Measurements from ENCODE around the gene MTMR2.
"Not testable (repeated sequence)": the region's sequence is repeated elsewhere in the genome, so short reads cannot be mapped to it uniquely, and the experiment has no call there.

MTMR2 gene

DNA sequence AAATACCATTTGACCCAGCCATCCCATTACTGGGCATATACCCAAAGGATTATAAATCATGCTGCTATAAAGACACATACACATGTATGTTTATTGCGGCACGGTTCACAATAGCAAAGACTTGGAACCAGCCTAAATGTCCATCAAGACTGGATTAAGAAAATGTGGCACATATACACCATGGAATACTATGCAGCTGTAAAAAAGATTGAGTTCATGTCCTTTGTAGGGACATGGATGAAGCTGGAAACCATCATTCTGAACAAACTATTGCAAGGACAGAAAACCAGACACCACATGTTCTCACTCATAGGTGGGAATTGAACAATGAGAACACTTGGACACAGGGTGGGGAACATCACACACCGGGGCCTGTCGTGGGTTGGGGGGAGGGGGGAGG lies 112.9 kb downstream of the MTMR2 start:
- DNase-seq (ENCODE audit: low read depth) = not testable (repeated sequence)

DNA sequence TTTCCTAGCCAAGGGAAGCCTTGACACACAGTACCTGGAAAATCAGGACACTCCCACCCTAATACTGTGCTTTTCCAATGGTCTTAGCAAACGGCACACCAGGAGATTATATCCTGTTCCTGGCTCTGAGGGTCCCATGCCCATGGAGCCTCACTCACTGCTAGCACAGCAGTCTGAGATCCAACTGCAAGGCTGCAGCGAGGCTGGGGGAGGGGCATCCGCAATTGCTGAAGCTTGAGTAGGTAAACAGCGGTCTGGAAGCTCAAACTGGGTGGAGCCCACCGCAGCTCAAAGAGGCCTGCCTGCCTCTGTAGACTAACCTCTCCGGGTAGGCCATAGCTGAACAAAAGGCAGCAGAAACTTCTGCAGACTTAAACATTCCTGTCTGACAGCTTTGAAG lies 117.4 kb downstream of the MTMR2 start:
- not testable (repeated sequence) for DNase-seq (ENCODE audit: low read depth)

DNA sequence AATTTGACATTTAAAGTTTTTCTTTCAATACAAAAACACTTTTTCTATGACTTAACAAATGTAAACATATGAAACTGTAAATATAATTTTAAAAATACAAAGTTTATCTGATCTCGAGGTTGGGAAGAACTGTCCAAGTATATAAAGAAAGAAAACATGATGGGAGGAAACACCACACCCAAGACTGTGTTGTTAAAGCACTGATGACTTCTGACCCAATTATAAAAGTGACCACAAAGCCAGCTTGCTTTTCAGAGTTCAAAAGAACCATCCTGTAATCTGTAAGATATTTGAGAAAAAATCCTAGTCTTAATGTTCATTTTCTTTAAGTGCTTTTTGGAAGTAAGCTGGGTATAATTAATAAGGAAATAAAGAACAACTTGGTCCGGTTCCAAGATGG lies 118.0 kb downstream of the MTMR2 start:
- no peak for DNase-seq (ENCODE audit: low read depth)

DNA sequence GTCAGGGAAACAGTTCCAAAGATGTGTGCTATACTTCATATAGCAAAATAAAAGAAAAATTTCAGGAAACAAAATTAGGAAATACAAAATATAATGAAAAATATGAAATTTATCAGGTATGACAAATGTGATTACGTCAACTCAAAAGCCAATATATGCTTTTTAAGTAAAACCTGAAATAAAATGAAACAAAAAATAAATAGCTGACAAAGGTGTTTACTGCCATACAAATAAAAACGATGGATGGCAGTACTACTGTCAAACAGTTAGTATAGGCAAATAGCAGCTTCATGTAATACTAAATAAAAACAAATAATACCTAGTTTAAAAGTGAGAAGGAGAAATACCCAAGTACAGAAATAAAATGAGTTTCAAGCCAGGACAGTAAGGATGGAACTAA lies 119.9 kb downstream of the MTMR2 start:
- DNase-seq (ENCODE audit: low read depth) = no peak

DNA sequence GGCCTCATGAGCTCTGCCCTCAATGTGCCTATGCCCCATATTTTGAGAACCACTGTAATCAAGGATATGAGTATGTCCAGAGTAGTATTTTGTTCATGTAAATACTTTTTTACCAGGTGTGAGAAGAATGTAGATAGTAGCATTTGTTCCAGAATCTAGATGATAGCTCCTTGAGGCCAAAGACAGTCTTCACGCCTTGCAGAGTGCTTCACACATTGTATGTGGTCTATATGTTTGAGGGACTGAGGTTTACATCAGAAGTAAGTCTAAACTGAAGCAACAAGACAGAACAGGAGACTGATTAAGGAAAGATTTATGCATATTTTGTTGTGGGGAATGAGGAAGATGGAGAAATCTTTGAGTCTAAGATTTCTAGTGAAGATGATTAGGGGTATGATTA lies 121.1 kb downstream of the MTMR2 start:
- no peak for DNase-seq (ENCODE audit: low read depth)

DNA sequence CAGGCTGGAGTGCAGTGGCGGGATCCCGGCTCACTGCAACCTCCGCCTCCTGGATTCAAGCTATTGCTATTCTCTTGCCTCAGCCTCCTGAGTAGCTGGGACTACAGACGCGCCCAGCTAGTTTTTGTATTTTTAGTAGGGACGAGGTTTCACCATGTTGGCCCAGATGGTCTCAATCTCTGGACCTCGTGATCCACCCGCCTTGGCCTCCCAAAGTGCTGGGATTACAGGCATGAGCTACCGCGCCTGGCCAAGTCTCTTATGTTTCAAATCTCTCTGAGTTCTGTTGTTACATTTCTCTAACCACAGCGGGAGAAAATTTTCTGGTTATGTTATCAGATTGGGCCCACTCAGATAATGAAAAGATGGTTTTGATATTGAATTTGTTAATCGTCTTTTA lies 123.5 kb downstream of the MTMR2 start:
- no peak for DNase-seq (ENCODE audit: low read depth)

DNA sequence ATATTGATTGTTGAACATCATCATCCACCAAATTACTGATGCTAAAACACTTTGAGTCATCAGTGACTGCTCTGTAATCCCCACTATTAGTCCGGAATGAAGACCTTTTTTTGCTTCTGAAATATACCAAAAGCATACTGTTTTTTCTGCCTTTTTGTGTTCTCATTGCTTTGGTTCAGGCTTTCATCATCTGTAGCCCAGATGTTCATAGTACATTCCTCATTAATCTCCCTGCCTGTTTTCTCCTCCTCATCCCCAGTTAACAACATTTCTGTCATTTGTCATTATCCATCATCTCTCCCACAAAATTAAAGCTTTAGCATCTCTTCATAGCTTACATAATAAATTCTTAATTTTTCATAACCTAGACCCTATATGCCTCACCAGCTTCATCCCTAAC lies 124.4 kb downstream of the MTMR2 start:
- no peak for DNase-seq (ENCODE audit: low read depth)

DNA sequence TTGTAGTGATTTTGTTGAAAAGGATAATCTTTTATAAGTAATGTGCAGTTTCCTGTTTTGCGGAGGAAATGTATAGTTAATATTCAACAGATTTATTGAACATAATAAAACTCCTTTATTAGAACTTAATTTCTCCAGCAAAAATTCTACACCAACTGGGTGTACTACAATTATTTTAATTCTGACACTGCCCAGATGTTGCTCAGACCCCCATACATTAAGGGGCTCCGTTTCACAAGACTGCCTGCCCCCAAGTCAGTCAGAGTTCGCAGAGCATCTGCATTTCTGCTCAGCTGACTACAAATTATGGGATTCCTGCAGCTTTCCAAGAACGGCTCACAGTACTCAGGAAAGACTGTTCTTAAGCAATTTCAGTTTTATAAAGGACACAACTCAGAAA lies 127.4 kb downstream of the MTMR2 start:
- no peak for DNase-seq (ENCODE audit: low read depth)

DNA sequence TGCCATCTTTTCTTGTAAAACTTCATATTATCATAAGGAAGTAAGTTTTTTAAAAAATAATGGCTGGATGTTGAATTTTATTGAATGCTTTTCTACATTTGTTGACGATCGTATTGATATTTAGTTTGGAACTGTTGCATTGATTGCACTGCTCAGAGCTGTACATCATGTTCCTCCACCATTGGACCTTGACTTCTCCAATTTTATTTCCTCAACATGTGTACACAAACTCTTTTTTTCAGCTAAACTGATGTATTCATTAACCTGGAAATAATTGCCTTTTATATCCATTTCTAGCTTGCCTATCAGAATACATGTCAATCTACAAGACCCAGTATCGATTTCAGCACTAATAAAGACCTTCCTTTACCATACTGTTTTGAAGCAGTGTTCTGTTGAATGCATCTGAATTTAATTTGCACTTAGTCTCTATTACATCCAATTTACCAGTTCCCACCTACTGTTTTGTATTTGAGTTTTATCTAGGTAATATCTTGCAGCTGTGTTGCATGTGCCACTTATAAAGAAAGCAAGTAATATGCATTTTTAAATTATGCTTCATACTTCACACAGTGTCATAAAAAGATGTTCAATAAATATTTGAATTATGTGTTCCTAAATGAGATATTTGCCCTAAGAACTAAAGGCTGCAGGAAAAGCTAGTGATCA lies 128.1 kb downstream of the MTMR2 start:
- DNase-seq (ENCODE audit: low read depth) = no peak

DNA sequence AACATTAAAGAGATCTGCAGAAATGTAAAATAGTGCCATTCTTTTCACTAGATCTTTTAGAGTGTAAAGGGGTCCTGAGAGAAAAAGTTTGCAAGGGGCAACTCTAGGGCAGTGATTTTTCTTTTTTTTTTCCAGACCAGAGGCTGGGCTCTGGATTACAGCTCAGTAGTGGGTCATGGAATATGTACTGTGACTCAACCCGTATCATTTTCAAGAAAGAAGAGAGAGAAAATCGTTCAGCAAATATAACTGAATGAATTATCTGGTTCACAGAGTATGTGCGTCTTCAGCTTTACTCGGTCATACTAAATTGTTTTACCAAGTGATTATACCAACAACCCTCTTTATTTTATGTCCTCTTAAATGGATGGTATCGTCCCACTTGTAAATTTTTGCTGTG lies 129.8 kb downstream of the MTMR2 start:
- no peak for DNase-seq (ENCODE audit: low read depth)

DNA sequence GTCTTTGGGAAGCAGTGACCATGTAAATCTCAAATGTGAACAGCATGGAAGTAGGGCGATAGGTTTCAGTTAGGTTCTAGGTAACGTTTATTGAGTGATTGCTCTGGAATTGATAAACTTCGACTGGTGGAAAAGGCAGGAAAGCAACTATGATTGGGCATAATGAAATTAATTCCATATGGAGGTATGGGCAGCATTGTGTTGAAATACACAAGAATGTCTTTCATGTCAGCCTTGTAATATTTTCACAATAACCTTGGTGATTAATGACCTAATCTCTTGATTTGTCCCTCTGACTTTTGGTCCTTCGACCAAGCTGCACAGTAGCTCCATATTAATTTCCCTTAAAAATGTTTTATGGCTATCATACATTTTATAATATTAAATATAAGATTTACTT lies 130.8 kb downstream of the MTMR2 start:
- DNase-seq (ENCODE audit: low read depth) = no peak

DNA sequence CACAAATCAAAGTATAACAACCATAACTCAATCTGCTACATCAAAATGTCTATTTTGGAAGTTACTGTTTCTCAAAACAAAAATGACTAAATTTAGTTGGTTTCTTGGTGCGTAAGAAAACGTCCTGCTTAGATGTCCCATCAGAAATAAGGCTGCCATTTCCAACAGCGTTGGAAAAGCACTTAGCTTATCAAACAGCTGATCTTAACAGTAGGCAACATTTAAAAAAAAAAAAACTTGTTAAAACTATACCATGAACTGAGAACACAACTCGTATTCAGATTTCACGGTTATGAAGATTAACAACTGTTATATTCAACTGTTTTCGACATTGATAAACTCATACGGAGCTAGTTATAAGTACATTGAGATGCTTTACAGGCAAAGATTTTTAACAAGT lies 131.2 kb downstream of the MTMR2 start:
- no peak for DNase-seq (ENCODE audit: low read depth)

DNA sequence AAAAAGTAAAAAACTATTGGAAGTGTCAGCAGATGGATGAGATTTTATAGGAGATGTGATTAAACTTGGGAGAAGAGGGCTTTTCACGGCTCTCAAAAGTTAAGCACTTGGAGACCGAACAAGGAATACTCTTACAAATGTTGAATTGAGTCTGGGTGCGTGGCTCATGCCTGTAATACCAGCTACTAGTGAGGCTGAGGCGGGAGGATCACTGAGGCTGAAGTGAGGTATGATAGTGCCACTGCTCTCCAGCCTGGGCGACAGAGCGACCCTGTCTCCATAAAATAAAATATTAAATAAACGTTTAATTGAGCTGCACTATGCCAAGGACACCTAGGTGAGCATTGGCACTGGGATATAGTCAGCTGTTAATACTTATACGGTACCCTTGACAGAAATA lies 131.7 kb downstream of the MTMR2 start:
- no peak for DNase-seq (ENCODE audit: low read depth)

DNA sequence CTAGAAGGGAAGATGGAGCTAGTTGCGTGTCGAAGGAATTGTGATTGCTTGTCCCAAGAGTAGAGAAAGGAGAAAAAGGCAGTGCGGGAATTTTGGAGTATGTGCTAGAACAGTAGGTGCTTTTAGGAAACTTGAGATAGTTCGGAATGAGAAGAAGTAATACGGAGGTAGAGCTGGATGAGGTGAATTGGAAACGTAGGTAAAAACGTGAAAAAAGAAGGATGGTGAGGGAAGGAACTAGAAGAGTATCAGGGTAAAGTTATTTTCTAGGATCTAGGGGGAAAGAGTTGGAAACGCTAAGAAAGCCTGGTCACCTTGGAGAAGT lies 132.2 kb downstream of the MTMR2 start:
- no peak for DNase-seq (ENCODE audit: low read depth)

DNA sequence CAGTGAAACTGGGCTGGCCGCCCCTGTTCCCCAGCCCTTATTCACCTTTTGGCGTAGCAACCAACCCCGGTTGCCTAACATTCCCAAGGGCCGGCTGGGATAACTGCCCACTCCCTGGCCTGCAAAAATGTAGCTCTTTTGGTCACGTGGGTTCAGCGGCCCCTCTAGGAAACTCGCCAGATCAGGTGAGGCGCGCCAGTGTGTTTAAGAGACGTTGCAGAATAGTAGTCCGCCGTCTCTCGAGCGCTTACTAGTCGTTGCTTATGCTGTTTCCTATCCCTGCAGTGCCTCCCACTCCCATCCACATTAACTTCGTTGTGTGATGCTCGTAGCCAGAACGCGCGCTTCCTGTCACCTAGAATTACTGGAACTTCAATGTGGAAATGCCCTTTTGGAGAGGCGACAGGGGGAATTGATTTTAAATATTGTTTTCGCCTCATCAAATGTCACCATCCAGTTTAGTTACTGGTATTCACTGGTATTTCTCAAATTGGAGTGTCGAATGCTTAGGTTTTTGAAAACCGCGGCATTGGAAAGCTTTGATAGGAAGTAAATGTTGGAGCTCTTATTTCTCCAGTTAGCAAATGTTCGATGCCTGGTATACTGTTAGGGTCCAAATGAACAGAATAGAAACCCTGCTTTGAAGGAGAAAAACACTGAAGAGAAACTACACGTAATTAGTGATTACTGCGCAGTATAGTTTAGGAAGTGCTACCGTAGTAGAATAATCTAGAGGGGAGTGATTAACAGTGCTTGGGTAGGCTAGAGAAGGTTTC lies 132.8 kb downstream of the MTMR2 start:
- peak; percentile 23 for DNase-seq (ENCODE audit: low read depth)

DNA sequence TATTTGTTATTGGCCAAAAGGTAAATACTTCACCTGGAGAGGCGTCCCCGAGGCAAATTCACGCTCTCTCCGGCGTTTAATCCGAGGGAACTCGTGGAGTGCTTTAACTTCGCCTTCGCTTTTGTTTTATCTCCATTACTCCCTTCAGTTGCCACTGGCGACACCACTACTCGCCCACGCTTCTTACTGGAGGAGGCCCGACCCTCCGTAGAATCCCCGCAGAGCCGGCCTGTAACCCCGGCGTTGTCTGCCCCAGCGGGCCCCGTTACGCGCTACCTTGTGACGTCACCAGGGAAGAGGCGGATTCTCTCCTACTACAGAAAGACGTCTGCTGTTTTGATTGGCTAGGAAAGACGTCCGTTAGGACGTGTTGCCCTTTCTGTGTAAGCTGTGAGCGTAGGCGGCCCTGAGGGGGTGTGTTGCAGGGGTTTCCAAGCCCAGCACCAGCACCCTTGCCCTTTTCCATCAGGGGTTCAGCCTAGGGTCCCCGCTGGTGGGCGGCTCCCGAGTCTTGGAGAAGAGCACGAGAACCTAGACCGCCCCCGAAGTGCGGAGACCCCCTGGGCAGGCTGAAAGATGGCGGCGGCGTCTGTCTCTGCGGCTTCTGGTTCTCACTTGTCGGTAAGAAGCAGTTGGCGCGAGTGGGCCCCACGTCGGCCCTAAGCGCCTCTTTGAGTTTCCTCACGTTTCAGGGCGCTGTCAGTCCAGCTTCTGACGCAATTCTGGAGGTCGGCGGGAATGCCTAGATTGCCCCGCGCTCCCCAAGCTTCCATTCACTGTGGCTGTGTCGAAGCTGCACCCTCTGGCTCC lies 133.6 kb downstream of the MTMR2 start, which contains the start of gene CEP57:
Gene CEP57, plus strand, starts transcription at position 376 of the 810 bp plus-strand sequence. Its CDS starts 201 bp downstream, at position 577.
- DNase-seq (ENCODE audit: low read depth) = peak; percentile 91

DNA sequence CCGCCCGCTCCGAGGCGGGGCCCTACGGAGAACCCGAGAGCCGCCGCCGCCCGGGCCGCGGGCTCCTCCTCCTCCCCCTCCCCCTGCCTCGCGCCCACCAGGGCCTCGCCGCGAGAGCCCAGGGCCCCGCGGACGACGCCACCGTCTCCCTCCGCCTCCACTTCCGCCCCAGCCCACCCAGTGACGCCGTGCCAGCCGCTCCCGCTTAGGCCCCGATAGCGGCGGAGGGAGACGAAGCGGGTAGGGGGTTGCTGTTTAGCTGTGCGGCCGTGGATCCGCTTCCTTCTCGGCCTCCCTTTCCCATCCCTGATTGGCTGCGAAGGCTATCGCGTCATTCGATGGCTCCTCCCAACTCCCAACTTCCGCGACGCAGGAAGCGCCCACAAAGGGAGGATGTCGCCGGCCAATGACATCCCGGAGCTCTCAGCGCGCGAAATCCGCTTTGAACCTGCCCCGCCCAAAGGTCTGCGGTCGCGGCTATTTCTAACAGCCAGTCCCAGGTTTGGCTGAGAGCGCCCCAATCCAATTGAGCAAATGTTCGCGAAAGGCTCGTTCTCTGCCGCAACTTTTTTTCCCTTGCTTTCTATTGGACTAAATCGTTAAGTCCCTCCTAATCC lies 134.3 kb downstream of the MTMR2 start, which contains the start of gene FAM76B:
Gene FAM76B, minus strand, starts transcription at position 277 of the 617 bp plus-strand sequence. CDS start 304 bp downstream, outside the sequence.
- DNase-seq (ENCODE audit: low read depth) = peak; percentile 95

DNA sequence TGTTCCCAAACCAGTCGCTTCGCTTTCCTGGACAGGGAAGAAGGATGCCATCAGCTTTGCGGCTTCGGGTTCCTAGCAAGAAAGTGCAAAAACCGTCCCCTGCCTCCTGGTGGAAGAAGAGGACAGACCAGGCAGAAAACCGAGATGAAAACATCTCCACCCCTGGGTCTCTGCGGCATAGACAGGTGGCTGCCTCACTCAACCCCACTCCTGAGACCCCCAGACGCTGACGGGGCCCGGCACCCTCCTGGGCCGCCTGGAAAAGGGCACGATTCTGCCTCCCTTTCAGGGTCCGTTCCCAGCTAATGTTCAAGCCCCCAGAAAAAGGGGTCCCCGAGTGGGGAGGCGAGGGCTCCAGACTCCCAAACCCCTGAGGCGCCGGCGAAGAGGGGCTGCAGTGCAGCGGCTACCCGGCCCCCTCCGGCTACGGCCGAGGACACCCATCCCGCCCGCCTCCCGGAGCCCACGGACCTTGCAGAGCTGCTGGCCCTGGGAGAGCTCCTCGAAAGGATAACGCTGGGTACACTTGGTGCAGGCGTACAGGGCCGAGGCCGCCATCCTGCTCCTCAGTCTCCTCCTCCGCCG lies 134.9 kb downstream of the MTMR2 start:
- peak; percentile 5 for DNase-seq (ENCODE audit: low read depth)
